GM19463 (cell line): Measurements from ENCODE around the gene KLF16.

ENCODE experiments used
- ATAC-seq: cut with Tn5 transposase; IDR thresholded peaks from one replicate; pipeline ENCODE4 v1.9.1; 2021; ENCODE audit warnings: mild to moderate bottlenecking, moderate library complexity; ENCODE audit not compliant: unreplicated experiment

Gene KLF16

GRCh38 chr19:1844513-1845124 is 18.8 kb downstream of the KLF16 start:
- ATAC-seq: no peak

GRCh38 chr19:1843646-1844394 is 19.6 kb downstream of the KLF16 start:
- ATAC-seq: no peak

DNA sequence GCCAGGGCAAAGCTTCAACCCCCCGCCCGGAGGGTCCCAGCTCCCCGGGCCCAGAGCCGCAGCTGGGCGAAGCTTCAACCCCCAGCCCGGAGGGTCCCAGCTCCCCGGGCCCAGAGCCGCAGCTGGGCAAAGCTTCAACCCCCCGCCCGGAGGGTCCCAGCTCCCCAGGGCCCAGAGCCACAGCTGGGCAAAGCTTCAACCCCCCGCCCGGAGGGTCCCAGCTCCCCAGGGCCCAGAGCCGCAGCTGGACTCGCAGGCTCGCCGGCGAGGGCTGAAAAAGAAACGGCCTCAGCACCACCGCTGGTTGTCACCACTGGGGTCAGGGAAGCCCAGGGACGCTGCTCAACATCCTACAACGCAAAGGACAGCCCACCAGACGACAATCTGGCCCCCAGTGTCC is 20.3 kb downstream of the KLF16 start:
- ATAC-seq: no peak

DNA sequence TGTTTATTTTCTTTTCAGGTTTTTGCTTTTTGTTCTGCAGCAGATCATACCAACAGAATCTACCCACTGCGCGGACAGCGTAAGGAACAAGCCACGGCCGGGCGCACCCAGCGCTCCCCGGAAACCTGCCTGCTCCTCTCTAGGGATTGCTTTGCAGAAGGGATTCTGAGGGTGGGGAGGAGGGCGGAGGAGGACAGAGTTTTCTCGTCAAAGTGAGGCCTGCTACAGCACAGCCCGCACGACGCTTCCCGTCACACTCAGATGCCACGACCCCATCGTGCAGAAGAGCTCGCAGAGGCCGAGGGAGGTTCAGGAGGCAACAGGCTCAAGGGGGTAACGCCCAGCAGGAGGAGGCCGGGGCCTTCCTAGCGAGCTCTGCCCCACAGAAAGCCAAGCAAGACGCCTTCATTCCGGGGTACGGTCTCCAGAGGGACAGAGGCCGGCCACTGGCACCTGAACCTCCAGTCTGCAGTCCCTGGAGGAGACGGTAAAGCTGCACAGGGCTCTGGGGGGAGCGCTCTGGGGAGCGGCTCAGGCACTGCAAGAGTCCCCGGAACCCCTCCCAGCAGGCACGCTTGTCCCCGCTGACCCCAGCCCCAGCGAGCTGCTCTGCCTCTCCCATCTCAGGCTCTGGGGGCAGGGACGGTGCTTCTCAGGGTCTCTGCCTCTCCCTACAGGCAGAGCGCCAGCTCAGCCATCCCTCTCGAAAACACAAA is 22.0 kb downstream of the KLF16 start:
- no peak for ATAC-seq

DNA sequence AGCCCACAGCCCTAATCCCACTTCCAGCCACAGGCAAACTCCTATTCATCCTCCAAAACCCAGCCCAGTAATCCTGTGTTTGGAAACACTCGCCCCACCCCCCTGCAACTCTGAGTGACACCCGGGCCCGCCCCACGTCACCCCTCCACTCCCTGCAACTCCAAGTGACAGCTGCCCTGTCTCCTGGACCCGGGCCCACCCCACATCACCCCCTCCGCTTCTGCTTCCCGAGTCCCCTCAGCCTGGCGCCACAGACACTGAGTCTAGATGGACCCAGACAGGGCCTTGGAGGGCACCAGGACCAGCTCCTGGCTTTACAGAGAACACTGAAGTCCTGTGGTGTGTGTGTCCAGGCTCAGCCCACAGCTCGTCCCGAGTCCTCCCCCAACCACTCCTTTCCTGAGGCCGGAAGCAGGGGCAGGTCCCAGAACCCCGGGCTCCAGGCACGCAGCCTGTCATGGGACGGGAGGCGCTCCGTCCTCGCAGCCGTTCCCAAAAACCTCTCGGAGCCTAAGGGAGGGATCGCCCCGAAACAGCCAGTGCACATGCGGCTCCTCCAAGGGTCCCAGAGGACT is 22.8 kb downstream of the KLF16 start:
- ATAC-seq: no peak

DNA sequence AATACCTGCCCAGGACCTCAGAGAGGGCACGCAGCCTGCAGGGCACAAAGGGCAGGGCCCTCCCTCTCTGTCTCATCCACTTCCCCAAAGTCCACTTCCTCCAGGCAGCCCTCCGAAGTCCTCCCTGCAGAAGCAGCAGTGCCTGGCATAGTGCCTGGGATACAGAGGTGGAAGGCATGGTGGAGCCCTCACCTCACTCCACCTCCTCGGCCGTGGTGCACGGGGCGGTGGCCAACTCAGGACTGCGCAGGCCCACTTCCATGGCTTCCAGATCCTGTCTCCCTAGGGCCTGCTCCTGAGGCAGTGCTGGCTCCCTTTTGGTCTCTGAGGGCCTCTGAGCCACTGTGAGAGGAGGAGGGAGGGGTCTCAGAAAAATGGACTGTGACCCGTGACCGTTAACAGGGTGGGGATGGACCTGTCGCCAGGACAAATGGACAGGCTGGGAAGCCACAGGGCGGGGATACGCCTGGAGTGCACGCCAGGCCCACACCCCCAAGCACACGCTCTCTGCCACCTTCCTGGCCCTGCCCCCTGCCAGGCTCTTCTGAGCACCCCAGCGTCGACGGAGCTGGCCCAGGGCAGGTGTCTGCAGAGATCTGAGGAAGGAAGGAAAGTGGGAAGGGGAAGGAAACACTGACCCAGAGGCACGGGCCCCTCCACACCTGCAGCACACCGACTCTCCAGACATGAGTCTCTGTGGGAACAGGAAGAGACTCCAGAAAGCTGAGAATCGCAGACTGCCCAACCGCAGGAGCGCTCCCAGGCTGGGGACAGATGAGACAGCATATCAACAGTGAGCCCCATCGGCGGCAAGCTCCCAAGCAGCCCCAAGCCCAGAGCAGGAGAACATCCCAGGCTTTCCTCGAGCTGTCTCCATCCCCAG is 23.5 kb downstream of the KLF16 start:
- no peak for ATAC-seq

GRCh38 chr19:1837625-1838105 is 25.7 kb downstream of the KLF16 start:
- ATAC-seq: no peak

GRCh38 chr19:1837222-1837565 is 26.2 kb downstream of the KLF16 start:
- no peak for ATAC-seq

GRCh38 chr19:1836458-1837221 is 26.7 kb downstream of the KLF16 start:
- ATAC-seq: no peak

DNA sequence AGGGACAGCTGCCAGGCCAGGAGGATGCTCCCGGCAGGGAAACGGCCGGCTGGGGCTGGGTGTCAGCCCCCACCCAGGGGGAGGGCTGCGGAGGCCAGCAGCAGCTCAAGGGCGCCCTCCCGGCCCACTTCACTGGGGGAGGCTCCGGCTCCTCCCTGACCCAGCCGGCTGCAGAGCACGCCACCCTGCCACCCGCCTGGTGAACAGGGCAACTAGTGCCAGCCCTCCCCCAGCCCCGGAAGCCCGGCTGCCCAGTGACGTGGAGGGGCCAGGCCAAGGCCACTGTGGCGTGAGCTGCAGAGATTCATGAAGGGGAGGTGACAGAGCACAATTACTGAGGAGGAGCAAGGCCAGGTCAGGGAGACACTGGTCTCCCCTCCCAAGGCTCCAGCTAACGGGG is 29.8 kb downstream of the KLF16 start:
- no peak for ATAC-seq

DNA sequence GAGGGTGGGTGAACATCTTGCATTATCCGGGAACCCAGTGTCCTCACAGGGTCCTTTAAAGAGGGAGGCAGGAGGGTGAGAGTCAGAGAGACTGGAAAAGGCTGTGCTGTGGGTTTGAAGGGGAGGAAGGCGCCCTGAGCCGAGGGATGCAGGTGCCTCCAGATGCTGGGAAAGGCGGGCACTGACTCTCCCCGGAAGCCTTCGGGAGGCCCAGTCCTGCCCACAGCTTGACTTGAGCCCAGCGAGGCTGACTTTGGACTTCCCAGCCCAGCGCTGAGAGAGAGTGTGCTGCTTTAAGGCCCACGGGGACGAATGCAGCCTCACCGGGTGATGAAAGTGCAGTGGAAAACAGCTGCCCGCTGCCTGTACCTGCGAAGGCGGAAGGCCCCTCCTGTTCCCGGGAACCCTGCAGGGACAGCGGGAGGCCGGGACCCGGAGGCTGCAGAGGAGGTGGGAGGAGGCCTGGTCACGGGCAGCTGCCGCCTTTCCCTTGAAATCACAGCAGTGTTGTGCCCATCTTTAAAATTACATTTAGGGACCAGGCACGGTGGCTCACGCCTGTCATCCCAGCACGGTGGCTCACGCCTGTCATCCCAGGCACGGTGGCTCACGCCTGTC is 31.2 kb downstream of the KLF16 start:
- ATAC-seq: no peak

DNA sequence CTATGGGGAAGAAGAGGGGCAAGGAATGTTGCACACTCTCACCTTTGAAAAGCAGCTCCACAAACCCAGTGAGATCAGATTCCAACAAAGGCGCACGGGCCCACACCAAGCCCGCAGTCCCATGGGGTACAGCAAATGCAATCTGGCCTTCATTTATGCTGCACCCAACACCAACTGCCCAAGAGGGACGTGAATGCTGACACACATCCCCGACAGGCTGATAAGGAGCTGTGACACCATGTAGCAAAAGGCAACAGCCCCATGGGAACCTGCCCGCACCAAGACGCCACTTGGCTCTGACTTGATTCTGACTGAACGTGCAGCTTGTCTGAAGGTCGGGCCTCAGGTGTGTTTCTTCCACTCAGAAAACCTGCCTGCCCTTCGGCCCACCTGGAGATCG is 32.4 kb downstream of the KLF16 start:
- no peak for ATAC-seq

DNA sequence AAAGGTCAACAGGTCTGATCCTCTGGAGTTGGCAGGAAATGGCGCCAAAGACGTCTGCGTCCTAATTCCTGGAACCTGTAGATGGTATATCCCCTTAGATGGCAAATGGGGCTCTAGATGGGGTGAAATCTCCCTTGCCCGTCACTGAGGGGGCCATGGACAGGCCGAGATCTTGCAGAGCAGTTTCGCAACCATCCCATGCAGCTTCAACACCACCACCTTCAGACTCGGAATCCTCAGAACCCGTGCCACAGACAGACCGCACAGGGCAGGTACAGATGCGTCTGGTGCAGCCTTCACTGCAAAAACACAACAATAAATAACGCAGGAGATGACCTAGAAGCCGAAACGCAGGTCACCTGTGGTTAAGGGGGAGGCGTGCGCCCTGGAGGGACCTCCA is 32.8 kb downstream of the KLF16 start:
- ATAC-seq: no peak

GRCh38 chr19:1829958-1830357 is 33.4 kb downstream of the KLF16 start:
- no peak for ATAC-seq

- no peak for ATAC-seq
Measured at GRCh38 chr19:1828279-1829238, 34.8 kb downstream of the KLF16 start.

DNA sequence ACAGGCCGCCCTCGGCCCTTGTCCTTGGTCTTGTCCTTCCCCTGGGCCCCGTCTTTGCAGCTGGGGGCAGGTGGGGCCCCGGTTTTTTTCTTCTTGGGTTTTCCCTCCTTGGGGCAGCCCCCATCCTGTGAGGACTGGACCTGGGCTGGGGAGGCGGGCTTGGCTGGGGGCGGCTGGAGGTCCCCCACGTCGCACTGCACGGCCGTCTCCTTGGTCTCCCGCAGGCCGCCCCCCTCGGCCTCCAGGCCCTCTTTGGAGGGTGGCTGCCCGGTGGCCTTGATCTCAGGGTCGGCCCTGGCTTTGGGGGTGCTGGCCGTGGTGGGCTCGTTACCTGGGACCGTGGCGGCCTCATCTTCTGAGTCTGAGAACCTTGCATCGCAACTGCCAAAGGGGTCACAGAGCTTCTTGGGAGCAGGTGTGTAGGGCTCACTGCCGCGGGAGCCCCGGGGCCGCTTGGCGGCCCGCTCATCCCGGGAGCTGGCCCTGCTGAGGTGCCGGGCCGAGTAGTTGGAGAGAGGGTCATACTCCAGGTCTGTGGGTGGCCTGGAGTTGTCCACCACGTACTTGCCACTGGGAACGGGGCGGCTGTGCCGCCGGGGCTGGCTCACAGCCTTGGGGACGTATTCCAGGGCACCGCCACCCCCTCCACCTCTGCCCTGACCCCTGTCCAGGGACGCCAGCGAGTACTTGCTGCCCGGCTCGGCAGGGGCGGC is 35.7 kb downstream of the KLF16 start:
- ATAC-seq: no peak

DNA sequence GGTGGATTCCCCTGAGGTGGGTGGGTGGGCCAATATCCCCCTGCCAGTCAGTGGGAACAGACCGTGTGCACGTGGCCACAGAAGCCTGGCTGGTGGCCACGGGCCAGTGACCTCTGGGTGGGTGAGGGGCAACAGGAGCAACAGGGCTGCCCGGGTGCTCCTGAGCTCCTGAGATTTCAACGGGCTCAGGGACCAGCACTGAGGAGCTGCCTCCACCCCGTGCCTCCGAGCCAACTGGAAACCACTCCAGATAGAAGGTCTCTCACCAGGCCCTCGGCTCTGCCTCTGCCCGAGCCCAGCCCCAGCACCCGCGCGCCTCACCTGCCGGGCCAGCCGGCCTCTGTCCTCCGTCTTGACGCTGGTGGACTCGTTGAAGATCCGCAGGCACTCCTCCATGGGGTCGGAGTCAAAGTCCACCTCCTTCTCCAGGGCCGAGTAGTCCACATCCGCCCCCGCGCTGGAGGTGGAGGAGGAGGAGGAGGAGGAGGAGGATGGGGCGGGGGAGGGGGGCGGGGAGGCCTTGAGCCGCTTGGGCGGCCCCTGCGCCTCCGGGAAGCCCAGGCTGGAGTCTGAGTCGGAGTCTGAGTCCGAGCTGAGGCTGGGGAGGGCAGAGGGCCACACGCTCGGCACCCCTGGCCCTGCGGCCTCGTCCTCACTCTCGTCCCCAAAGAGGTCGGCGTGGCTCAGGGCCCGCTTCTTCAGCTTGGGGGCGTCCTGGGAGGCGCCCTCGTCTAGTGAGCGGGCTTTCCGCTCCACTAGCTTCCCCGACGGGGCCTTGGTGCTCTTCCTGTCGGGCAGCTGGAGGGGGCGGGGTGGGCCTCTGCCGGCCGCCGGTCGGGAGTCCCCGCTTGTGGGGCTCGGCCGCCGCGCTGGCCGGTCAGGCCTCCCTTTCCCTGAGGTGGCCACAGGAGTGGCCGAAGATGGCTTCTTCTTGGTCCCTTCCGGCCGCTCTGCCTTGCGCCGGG is 36.5 kb downstream of the KLF16 start:
- no peak for ATAC-seq
